HL-60 (cell line): Measurements from ENCODE around the gene CTRL.

Experiments
- DNase-seq, 2 experiments: peaks; one replicate each; pipeline ENCODE4 v3.0.0-alpha.2; 2010 to 2020; ENCODE audit warnings: low read depth in 1 of 2, low spot score in 1 of 2
- H3K27ac ChIP-seq: fragments of 250-450 bp; sonication (Bioruptor Pico); replicated peaks from 2 replicates; pipeline ENCODE4 v1.5.1; 2020; ENCODE audit warnings: mild to moderate bottlenecking, moderate library complexity
- H3K27me3 ChIP-seq: fragments of 250-450 bp; sonication (Bioruptor Pico); 2 replicates; pipeline ENCODE4 v1.5.1; 2021; ENCODE audit warnings: mild to moderate bottlenecking, moderate library complexity; ENCODE audit not compliant: insufficient read depth, poor library complexity, severe bottlenecking
- H3K4me3 ChIP-seq: replicated peaks from 2 replicates; pipeline ENCODE4 v1.5.1; 2011; ENCODE audit warnings: mild to moderate bottlenecking, control low read depth, low read length; ENCODE audit not compliant: insufficient read depth
- CTCF ChIP-seq: IDR thresholded peaks from one replicate; pipeline ENCODE4 v1.5.1; 2011; ENCODE audit warnings: low read length, control low read depth, inconsistent platforms; ENCODE audit not compliant: insufficient read depth
- GABPA ChIP-seq: IDR thresholded peaks from 2 replicates; pipeline ENCODE4 v1.6.1; 2012; ENCODE audit warnings: low read depth
- POLR2AphosphoS5 ChIP-seq: IDR thresholded peaks from 2 replicates; pipeline ENCODE4 v1.6.1; 2012; ENCODE audit warnings: low read depth
- REST ChIP-seq: IDR thresholded peaks from 2 replicates; pipeline ENCODE4 v1.6.1; 2012; ENCODE audit warnings: low read depth; ENCODE audit not compliant: insufficient replicate concordance
- SPI1 ChIP-seq: IDR thresholded peaks from 2 replicates; pipeline ENCODE4 v1.6.1; 2012; ENCODE audit warnings: low read depth, mild to moderate bottlenecking, borderline replicate concordance

CTRL gene

GRCh38 chr16:67923414-67924116 lies 8.1 kb downstream of the CTRL start:
- H3K4me3 ChIP-seq, result no peak overlapping the region
- DNase-seq, result no peak
- no peaks in the 10 kb centered on the region for H3K27me3 ChIP-seq
- TF ChIP-seq GABPA (no peak), CTCF (no peak), REST (no peak), POLR2AphosphoS5 (no peak), SPI1 (no peak)
- no peak overlapping the region for H3K27ac ChIP-seq

GRCh38 chr16:67922740-67923139 lies 8.9 kb downstream of the CTRL start:
- peak in 1 of 2 experiments; percentile 70 for DNase-seq
- Histone ChIP-seq H3K4me3 (no peak overlapping the region), H3K27ac (no peak overlapping the region), H3K27me3 (no peaks in the 10 kb centered on the region)
- TF ChIP-seq SPI1 (peak; percentile 32; the same call in 1 of the 2 replicates), POLR2AphosphoS5 (no peak), GABPA (no peak)

DNA sequence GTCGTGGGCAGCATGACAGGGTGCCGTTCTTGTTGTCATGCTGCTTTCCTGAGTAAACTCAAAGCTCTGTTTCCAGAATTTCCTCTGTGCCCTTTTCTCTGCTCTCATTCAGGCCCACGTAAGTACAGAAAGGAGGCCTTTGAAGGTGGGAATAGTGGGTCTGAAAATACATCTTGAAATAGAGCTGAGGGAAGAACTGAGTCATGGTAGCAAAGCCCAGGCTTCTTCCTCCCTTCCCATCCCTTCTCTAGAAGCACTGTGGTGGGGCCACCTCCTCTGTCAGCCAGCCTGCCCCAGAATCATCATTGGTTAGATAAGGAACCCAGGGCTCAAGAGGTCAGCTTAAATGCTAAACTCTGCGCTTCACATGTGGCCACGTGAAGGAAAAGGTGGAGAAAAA lies 9.4 kb downstream of the CTRL start:
- Histone ChIP-seq H3K27ac (no peak overlapping the region), H3K27me3 (no peaks in the 10 kb centered on the region), H3K4me3 (no peak overlapping the region)
- no peak for DNase-seq
- no peak for TF ChIP-seq REST
- TF ChIP-seq SPI1, result no peak
- no peak for TF ChIP-seq CTCF
- TF ChIP-seq POLR2AphosphoS5, result no peak
- TF ChIP-seq GABPA, result no peak

DNA sequence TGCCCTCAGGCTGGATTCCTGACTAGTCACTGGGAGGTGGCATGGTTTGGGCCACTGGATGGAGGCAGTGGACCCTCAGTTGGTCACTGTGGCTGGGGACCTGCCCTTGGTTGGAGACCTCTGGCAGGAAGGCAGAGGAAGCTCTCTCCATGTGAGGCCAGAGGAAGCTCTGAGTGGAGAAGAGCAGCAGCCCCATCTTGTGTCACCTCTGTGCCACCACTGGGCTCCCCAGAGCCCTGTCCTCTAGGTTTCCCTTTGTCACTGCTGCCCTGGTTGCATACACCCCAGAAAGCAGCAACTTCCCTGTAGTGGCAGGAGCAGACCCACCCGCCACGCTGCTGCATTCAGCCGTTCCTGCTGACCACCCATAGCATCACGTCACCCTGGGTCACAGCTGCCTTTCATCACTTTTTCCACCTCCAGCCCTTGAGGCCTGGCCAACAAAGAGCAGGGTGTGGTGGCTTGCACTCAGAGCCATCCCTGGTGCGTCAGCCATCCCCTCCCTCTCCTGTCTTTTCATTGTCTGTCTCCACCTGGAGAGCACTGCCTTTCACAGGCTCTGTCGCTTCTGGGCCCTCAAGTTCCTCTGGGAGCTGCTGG lies 11.9 kb downstream of the CTRL start:
- no peak overlapping the region for H3K27ac ChIP-seq
- peak in 1 of 2 experiments; percentile 32 for DNase-seq
- H3K4me3 ChIP-seq, result no peak overlapping the region
- no peaks in the 10 kb centered on the region for H3K27me3 ChIP-seq
- TF ChIP-seq SPI1, result no peak

DNA sequence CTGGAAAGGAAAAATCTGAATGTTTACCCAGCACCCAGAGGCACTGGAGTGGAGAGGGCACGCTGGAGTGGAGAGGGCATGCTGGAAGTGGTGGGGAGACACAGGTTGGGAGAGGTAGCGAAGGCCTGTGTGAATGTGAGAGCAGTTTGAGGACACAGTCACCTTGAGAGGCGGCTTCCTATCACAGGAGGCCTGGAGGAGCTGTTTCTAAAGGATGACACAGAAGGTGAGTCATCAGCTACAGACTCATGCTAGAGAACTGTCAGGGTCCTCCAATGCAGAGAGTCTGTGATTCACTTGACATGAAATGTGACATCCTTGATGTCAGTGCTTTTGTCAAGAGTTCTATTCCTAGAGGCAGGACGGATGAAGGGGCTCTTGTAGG lies 13.8 kb downstream of the CTRL start:
- no peaks in the 10 kb centered on the region for H3K27me3 ChIP-seq
- TF ChIP-seq CTCF, result no peak
- H3K4me3 ChIP-seq, result no peak overlapping the region
- H3K27ac ChIP-seq, result no peak overlapping the region
- DNase-seq, result no peak
